Testis (tissue), 3 donors: ENCODE results near the gene ACO1. TPM values are rescaled to one million over a fixed set of nuclear protein-coding genes. Genes with fewer than 3 reads are reported as not detected.
A peak's percentile ranks its signal among the peaks of the same experiment; 100 is the strongest.
"Not testable (repeated sequence)": the region's sequence is repeated elsewhere in the genome, so short reads cannot be mapped to it uniquely, and the experiment has no call there.

Experiments used
- DNase-seq: peaks from one replicate; pipeline ENCODE4 v3.0.0-alpha.2; 2019
- H3K27ac ChIP-seq, 2 donors: fragments of 200-600 bp; sonication (generic); one replicate each; pipeline ENCODE4 v1.5.1; 2019
- H3K27me3 ChIP-seq: fragments of 200-600 bp; sonication (generic); one replicate; pipeline ENCODE4 v1.5.1; 2019
- H3K36me3 ChIP-seq: fragments of 200-600 bp; sonication (generic); one replicate; pipeline ENCODE4 v1.5.1; 2017; ENCODE audit warnings: low read depth; ENCODE audit errors: missing control alignments
- H3K4me1 ChIP-seq: fragments of 200-600 bp; sonication (generic); one replicate; pipeline ENCODE4 v1.5.1; 2019
- H3K4me3 ChIP-seq, 2 donors: fragments of 200-600 bp; sonication (generic); one replicate each; pipeline ENCODE4 v1.5.1; 2017 to 2019
- H3K9me3 ChIP-seq: fragments of 200-600 bp; sonication (generic); one replicate; pipeline ENCODE4 v1.5.1; 2017
- POLR2A ChIP-seq: fragments of 450-650 bp; IDR thresholded peaks from one replicate; pipeline ENCODE4 v1.6.1; 2017; ENCODE audit warnings: antibody characterized with exemption, mild to moderate bottlenecking, moderate library complexity
- WGBS, 2 donors: methylation state at CpG; one replicate each; pipeline ENCODE4 v1.1.5; 2018; 5-methylcytosine and 5-hydroxymethylcytosine counted together
- intact Hi-C: fragments of 100-400 bp; cut with DNase I; formaldehyde crosslinking; loops from one replicate; pipeline ENCODE4 v1.15.1; 2023; ENCODE audit warnings: low total_unique reads
- polyA plus RNA-seq: library from polyadenylated mRNA; stranded (reverse); fragments of 350-450 nt; fragmentation: Illumina TruSeq; extraction: RNeasy Lipid Tissue Mini Kit (QIAGEN cat#74804); gene quantifications from one replicate; pipeline ENCODE4 v1.2.3, GENCODE V29; 2014; ENCODE audit warnings: low read depth, low replicate concordance; ENCODE audit not compliant: insufficient read depth
- total RNA-seq, 2 donors: library from RNA; depleted of rRNA; stranded (reverse); fragments of >200 nt; gene quantifications; one replicate each; pipeline ENCODE4 v1.2.3, GENCODE V29; 2016
- TF ChIP-seq, protein P1 (sequence below), 3 experiments: fragments of 450-650 bp in 2 of 3; fragments of 200-600 bp in 1 of 3; sonication (generic) in 1 of 3; IDR thresholded peaks; one replicate each; pipeline ENCODE4 v1.5.1; 2016 to 2019; ENCODE audit warnings: antibody characterized with exemption in 3 of 3, mild to moderate bottlenecking in 2 of 3, moderate library complexity in 1 of 3

Gene ACO1
- total and polyA plus RNA-seq, 3 donors from 2014 or later = 44.4 to 67.6 (median 52.0) TPM

DNA sequence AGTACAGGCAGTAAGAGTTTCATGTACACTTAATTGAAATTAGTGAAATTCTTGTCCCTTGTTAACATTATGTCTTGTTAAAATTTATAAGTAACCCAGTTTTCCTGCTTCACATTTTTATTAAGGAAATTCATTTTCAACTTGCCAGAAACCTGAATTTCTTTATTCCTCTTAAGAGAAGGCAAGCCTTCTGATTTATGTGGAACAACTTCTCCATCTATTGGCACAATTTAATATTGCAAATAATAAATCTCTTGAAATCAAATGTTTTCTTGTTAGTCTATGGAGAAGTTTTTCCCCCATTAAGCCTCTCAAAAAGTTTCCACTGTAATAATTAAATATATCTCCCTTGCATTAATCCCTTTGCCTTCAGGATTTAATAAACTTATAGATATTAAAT lies 33.8 kb upstream of the ACO1 start:
- no peak overlapping the region for H3K4me3 ChIP-seq
- no peaks in the 10 kb centered on the region for H3K27me3 ChIP-seq
- intact Hi-C loops = no loop called here
- DNase-seq = no peak
- no peaks in the 10 kb centered on the region for H3K4me1 ChIP-seq
- H3K36me3 ChIP-seq = no peaks in the 10 kb centered on the region
- TF ChIP-seq, protein P1, sequence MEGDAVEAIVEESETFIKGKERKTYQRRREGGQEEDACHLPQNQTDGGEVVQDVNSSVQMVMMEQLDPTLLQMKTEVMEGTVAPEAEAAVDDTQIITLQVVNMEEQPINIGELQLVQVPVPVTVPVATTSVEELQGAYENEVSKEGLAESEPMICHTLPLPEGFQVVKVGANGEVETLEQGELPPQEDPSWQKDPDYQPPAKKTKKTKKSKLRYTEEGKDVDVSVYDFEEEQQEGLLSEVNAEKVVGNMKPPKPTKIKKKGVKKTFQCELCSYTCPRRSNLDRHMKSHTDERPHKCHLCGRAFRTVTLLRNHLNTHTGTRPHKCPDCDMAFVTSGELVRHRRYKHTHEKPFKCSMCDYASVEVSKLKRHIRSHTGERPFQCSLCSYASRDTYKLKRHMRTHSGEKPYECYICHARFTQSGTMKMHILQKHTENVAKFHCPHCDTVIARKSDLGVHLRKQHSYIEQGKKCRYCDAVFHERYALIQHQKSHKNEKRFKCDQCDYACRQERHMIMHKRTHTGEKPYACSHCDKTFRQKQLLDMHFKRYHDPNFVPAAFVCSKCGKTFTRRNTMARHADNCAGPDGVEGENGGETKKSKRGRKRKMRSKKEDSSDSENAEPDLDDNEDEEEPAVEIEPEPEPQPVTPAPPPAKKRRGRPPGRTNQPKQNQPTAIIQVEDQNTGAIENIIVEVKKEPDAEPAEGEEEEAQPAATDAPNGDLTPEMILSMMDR (IDR thresholded peaks at IDR 0.05) = peak in 1 of 3 experiments; percentile 29
- no peak for TF ChIP-seq POLR2A
- no peaks in the 10 kb centered on the region for H3K9me3 ChIP-seq
- H3K27ac ChIP-seq = no peak overlapping the region

DNA sequence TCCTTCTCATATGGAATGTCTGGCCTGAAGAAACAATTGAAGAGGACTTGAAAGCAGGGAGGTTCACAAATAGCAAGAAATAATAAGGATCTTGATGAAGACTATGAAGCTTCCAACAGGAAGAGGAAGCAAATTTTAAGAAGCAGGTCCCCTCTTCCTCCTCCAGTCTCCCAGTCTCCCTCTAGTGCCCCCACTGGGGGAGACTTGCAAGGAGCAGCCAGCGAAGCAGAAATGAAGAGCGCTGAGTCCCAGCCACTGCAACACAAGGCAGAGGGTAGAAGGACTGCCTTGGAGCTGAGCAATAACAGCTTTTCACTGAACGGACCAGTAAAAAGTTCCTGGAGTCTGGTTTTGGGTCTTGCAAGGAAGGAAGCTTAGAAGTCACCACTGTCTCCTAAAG lies 32.6 kb upstream of the ACO1 start:
- no peak for DNase-seq
- H3K27ac ChIP-seq = no peak overlapping the region
- H3K27me3 ChIP-seq = no peaks in the 10 kb centered on the region
- no peaks in the 10 kb centered on the region for H3K36me3 ChIP-seq
- H3K9me3 ChIP-seq = no peaks in the 10 kb centered on the region
- H3K4me1 ChIP-seq = no peaks in the 10 kb centered on the region
- TF ChIP-seq POLR2A = no peak
- TF ChIP-seq, protein P1 (IDR thresholded peaks at IDR 0.05) = no peak
- WGBS, 2 donors = 85 to 88% methylated on average over 3 of the region's 3 CpGs
- H3K4me3 ChIP-seq = no peak overlapping the region
- intact Hi-C loops = no loop called here

DNA sequence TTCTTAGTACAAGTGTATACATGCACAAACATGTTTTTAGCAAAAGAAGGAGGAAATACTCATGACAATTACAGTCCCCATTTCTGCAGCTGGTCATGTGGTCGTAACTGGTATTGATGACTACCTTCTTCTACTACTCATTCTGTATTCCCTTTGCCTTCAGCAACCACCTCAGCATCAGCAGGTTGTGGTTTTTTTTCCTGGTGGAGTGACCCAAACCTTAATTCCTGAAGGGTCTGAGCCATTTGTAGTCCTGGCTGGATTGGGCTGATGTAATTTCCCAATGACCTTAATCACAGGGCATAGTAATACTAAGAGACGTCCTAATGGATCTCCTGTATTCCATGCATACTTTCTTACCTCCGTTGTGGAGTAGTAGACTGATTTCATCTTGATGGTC lies 31.0 kb upstream of the ACO1 start:
- H3K27me3 ChIP-seq, H3K4me1 ChIP-seq, H3K4me3 ChIP-seq, H3K36me3 ChIP-seq, H3K27ac ChIP-seq, DNase-seq, H3K9me3 ChIP-seq, intact Hi-C loops: not testable (repeated sequence)
- 81 to 87% methylated on average over 3 of the region's 3 CpGs for WGBS, 2 donors

DNA sequence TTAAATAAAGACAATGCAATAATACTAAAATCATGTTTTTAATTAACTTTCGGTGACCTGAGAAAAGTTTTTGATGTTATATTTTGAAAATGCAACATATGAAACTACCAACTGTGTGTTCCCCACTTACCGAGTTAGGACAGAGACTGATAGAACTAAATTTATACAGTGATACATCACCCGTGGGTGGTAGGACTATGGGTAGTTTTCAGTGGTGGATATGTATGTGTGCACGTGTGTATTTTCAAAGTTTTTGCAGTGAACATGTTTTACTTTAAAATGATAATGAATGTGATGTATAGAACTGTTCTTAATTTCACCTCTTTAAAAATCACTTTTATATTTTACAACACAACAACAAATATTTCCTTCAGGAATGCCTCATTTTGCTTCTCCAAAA lies 25.0 kb upstream of the ACO1 start:
- TF ChIP-seq, protein P1 (IDR thresholded peaks at IDR 0.05) = no peak
- no peak for TF ChIP-seq POLR2A
- no peak overlapping the region for H3K4me3 ChIP-seq
- H3K27me3 ChIP-seq = no peaks in the 10 kb centered on the region
- H3K9me3 ChIP-seq = no peaks in the 10 kb centered on the region
- intact Hi-C loops = no loop called here
- no peaks in the 10 kb centered on the region for H3K4me1 ChIP-seq
- H3K36me3 ChIP-seq = no peaks in the 10 kb centered on the region
- 71% methylated on average over 4 of the region's 4 CpGs for WGBS, 2 donors
- DNase-seq = no peak
- H3K27ac ChIP-seq = no peak overlapping the region

DNA sequence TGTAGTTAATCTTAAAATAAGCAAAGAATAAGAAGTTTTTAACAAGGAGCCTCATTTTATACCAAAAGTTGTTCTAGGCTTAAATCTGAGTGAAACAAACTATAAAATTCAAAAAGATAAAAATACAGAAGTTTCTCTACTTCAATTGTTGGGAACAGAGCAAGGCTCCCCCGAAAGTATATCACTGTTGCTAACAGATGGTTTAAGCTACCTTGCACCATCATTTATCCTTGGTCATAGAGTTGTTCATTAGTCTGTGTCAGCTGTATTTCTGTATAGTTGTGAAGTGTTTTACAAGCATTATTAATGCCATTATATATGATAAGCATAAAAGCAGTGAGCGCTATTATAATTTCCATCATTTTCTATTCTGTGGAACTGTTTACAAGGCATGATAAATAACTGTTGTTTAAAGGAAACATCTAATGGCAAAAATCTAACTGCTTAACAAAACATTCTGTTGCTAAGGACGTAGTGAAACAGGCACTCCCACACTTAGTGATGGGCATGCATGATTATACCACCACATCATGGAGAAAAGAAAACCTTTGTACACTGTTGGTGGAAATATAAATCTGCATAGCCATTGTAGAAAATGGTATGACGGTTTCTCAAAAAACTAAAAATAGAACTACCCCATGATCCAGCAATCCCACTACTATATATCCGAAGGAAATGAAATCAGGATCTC lies 23.3 kb upstream of the ACO1 start:
- TF ChIP-seq POLR2A = no peak
- TF ChIP-seq, protein P1 (IDR thresholded peaks at IDR 0.05) = no peak
- DNase-seq = no peak
- no peaks in the 10 kb centered on the region for H3K27me3 ChIP-seq

More for the DNA sequence above, 23.3 kb upstream of the ACO1 start:
- intact Hi-C loops = no loop called here
- no peaks in the 10 kb centered on the region for H3K9me3 ChIP-seq
- H3K4me1 ChIP-seq = no peaks in the 10 kb centered on the region
- no peak overlapping the region for H3K4me3 ChIP-seq
- H3K36me3 ChIP-seq = no peaks in the 10 kb centered on the region
- 74 to 75% methylated on average over 5 of the region's 5 CpGs for WGBS, 2 donors
- no peak overlapping the region for H3K27ac ChIP-seq
